HEK293T (cell line): ENCODE results near the gene ESR1.

Experiments
- ARNT ChIP-seq: fragments of 450-650 bp; IDR thresholded peaks from 2 replicates; pipeline ENCODE4 v1.6.1; 2017; ENCODE audit warnings: mild to moderate bottlenecking
- ELF4 ChIP-seq: fragments of 450-650 bp; IDR thresholded peaks from 2 replicates; pipeline ENCODE4 v1.6.1; 2017; ENCODE audit warnings: antibody characterized with exemption
- FOXK2 ChIP-seq: fragments of 450-650 bp; IDR thresholded peaks from 2 replicates; pipeline ENCODE4 v1.6.1; 2016; ENCODE audit warnings: mild to moderate bottlenecking
- HDGF ChIP-seq: fragments of 450-650 bp; IDR thresholded peaks from 2 replicates; pipeline ENCODE4 v1.6.1; 2017; ENCODE audit warnings: antibody characterized with exemption, borderline replicate concordance
- NFRKB ChIP-seq: fragments of 450-650 bp; IDR thresholded peaks from 2 replicates; pipeline ENCODE4 v1.6.1; 2016; ENCODE audit warnings: mild to moderate bottlenecking, moderate library complexity
- SUZ12 ChIP-seq: fragments of 450-650 bp; IDR thresholded peaks from 2 replicates; pipeline ENCODE4 v1.6.1; 2016; ENCODE audit warnings: mild to moderate bottlenecking

- TF ChIP-seq NFRKB (no peak), SUZ12 (no peak), ELF4 (no peak), ARNT (no peak), HDGF (no peak), FOXK2 (no peak)
These were observed 300.5 kb downstream of the ESR1 start for GRCh38 chr6:152107973-152108372.
